DND-41 (cell line): ENCODE results near the gene HSF4.

Experiments
- ATAC-seq: fragments of 200-7000 bp; cut with Tn5 transposase; 3 replicates; pipeline ENCODE4 v1.9.1; 2021; ENCODE audit warnings: low read depth; ENCODE audit not compliant: insufficient read depth
- DNase-seq: peaks from one replicate; pipeline ENCODE4 v3.0.0-alpha.2; 2020
- H2AFZ ChIP-seq: 2 replicates; pipeline ENCODE4 v1.6.0; 2012; ENCODE audit warnings: low read depth, low read length
- H3K27ac ChIP-seq: 2 replicates; pipeline ENCODE4 v1.5.1; 2012; ENCODE audit warnings: low read length, inconsistent platforms
- H3K27me3 ChIP-seq: fragments of 200-600 bp; sonication (generic); 2 replicates; pipeline ENCODE4 v1.6.0; 2012; ENCODE audit warnings: low read length, mild to moderate bottlenecking, inconsistent platforms; ENCODE audit not compliant: insufficient read depth, poor library complexity
- H3K36me3 ChIP-seq: 2 replicates; pipeline ENCODE4 v1.5.1; 2012; ENCODE audit warnings: low read length, inconsistent platforms; ENCODE audit not compliant: insufficient read depth
- H3K4me1 ChIP-seq: 2 replicates; pipeline ENCODE4 v1.5.1; 2012; ENCODE audit warnings: mild to moderate bottlenecking, low read length; ENCODE audit not compliant: insufficient read depth
- H3K4me2 ChIP-seq: 2 replicates; pipeline ENCODE4 v1.6.0; 2012; ENCODE audit warnings: mild to moderate bottlenecking, moderate library complexity, low read length, inconsistent platforms; ENCODE audit not compliant: insufficient read depth
- H3K4me3 ChIP-seq, 2 experiments: fragments of 200-600 bp in 1 of 2; shearing (Covaris generic) in 1 of 2; 2 replicates each; pipeline ENCODE4 v1.5.1; 2012 to 2016; ENCODE audit warnings: inconsistent platforms in 2 of 2, low read length in 2 of 2, mild to moderate bottlenecking in 2 of 2, low read depth in 1 of 2, moderate library complexity in 1 of 2
- H3K79me2 ChIP-seq: 2 replicates; pipeline ENCODE4 v1.6.0; 2012; ENCODE audit warnings: low read length, inconsistent platforms; ENCODE audit not compliant: insufficient read depth
- H3K9ac ChIP-seq: 2 replicates; pipeline ENCODE4 v1.6.0; 2012; ENCODE audit warnings: low read depth, mild to moderate bottlenecking, inconsistent platforms, low read length, moderate library complexity
- H3K9me3 ChIP-seq: 2 replicates; pipeline ENCODE4 v1.5.1; 2012; ENCODE audit warnings: low read length, moderate library complexity, mild to moderate bottlenecking, inconsistent platforms; ENCODE audit not compliant: insufficient read depth, severe bottlenecking
- H4K20me1 ChIP-seq: 2 replicates; pipeline ENCODE4 v1.6.0; 2012; ENCODE audit warnings: low read length; ENCODE audit not compliant: insufficient read depth
- CTCF ChIP-seq: IDR thresholded peaks from 2 replicates; pipeline ENCODE4 v1.5.1; 2012; ENCODE audit warnings: borderline replicate concordance, low read length, moderate library complexity, mild to moderate bottlenecking; ENCODE audit not compliant: poor library complexity, severe bottlenecking; ENCODE audit errors: extremely low read depth
- EZH2 ChIP-seq: IDR thresholded peaks from 3 replicates; pipeline ENCODE4 v1.6.1; 2012; ENCODE audit warnings: borderline replicate concordance, low read depth, mild to moderate bottlenecking, moderate library complexity, low read length, inconsistent platforms; ENCODE audit not compliant: severe bottlenecking

Gene HSF4

GRCh38 chr16:67185651-67186134 lies 21.1 kb downstream of the HSF4 start:
- TF ChIP-seq CTCF (no peak), EZH2 (no peak)
- H3K4me1 ChIP-seq: peaks cover 47% of the 10 kb centered on the region
- peaks cover 3% of the 10 kb centered on the region; the same call in 1 of the 2 replicates for H4K20me1 ChIP-seq
- peak overlapping the region; percentile 99 for H3K4me2 ChIP-seq
- no peaks in the 10 kb centered on the region for H3K27me3 ChIP-seq
- no peaks in the 10 kb centered on the region for H3K9me3 ChIP-seq
- H3K36me3 ChIP-seq: no peaks in the 10 kb centered on the region
- ATAC-seq: no peak
- peak overlapping the region; percentile 40; the same call in 1 of the 2 replicates for H2AFZ ChIP-seq
- DNase-seq: no peak
- peaks cover 24% of the 10 kb centered on the region for H3K79me2 ChIP-seq
- peak overlapping the region in 1 of 2 experiments; percentile 87; a peak in 2 of 4 replicates for H3K4me3 ChIP-seq
- H3K9ac ChIP-seq: peak overlapping the region; percentile 9; the same call in 1 of the 2 replicates
- H3K27ac ChIP-seq: no peak overlapping the region

GRCh38 chr16:67186550-67186950 lies 22.0 kb downstream of the HSF4 start:
- ATAC-seq (no peak), DNase-seq (no peak)
- H3K27me3 ChIP-seq: no peaks in the 10 kb centered on the region
- no peak overlapping the region for H3K9ac ChIP-seq
- H3K79me2 ChIP-seq: peaks cover 20% of the 10 kb centered on the region
- H3K9me3 ChIP-seq: no peaks in the 10 kb centered on the region
- TF ChIP-seq CTCF (no peak), EZH2 (no peak)
- no peaks in the 10 kb centered on the region for H3K36me3 ChIP-seq
- H3K4me2 ChIP-seq: no peak overlapping the region
- no peak overlapping the region for H3K27ac ChIP-seq
- peaks cover 47% of the 10 kb centered on the region for H3K4me1 ChIP-seq
- H2AFZ ChIP-seq: no peak overlapping the region
- H4K20me1 ChIP-seq: peaks cover 3% of the 10 kb centered on the region; the same call in 1 of the 2 replicates
- no peak overlapping the region for H3K4me3 ChIP-seq

- Histone ChIP-seq H3K4me1 (peaks cover 43% of the 10 kb centered on the region), H3K4me3 (no peak overlapping the region), H3K36me3 (peaks cover 2% of the 10 kb centered on the region; the same call in 1 of the 2 replicates), H3K27me3 (no peaks in the 10 kb centered on the region), H4K20me1 (peaks cover 3% of the 10 kb centered on the region), H2AFZ (no peak overlapping the region), H3K9me3 (no peaks in the 10 kb centered on the region), H3K4me2 (no peak overlapping the region), H3K9ac (no peak overlapping the region), H3K79me2 (peaks cover 23% of the 10 kb centered on the region), H3K27ac (no peak overlapping the region)
- DNase-seq (no peak), ATAC-seq (no peak)
- TF ChIP-seq CTCF (no peak), EZH2 (no peak)
These were observed 22.8 kb downstream of the HSF4 start for GRCh38 chr16:67187175-67187890.
